ENCODE data around the gene GCNT4. TPM values are rescaled to one million over a fixed set of nuclear protein-coding genes. Genes with fewer than 3 reads are reported as not detected.

Gene GCNT4
- total RNA-seq, 1 donor from 2014 or later, result 5.2 TPM

DNA sequence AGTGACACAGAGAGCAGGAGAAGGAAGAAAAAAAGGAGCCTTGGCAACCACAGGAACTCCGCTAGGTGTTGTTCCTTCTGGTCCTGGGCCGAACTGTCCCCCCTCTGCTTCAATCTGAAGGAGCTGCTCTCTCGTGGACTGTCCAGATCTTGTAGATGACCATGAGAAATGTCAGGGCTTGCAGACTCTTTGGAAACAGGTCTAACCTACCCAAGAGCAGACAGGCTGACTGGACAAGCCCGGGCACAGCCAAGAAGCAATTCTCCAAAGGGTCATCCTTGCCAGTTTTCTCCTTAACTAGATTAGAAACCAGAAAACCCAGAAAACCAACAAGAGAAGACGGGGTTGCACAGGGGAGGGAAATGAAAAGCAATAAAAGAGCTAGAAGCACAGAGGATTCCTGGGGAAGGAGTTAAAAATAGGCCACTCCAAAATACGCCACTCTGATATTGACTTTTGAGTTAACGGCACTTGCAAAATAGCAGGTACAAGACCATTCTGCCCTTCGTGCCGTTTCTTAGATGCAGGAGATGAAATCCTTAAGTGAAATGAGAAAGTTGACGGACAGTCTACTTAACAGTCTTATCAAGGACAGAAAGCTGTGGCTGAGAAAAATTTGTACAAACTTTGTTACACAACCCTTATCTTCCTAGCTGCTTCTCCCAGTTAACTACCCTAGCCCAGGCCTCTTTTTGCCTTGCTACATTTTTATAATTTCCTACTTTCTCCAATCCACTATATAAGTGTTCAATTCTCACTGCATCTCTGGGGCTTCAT lies 5.8 kb downstream of the GCNT4 start:
- H3K4me3 Mint-ChIP-seq (ENCODE audit: unreplicated experiment), result no peak overlapping the region
- TF ChIP-seq CTCF (IDR thresholded peaks at IDR 0.05; ENCODE audit: partially characterized antibody, unreplicated experiment), result no peak
- peaks cover 14% of the 10 kb centered on the region for H3K4me1 Mint-ChIP-seq (ENCODE audit: low read depth, unreplicated experiment)
- DNase-seq, result no peak
- H3K27me3 Mint-ChIP-seq (ENCODE audit: unreplicated experiment), result peaks cover 7% of the 10 kb centered on the region
- peaks cover 7% of the 10 kb centered on the region for H3K9me3 Mint-ChIP-seq (ENCODE audit: unreplicated experiment)
- no peaks in the 10 kb centered on the region for H3K36me3 Mint-ChIP-seq (ENCODE audit: unreplicated experiment)
- no peak overlapping the region for H3K27ac Mint-ChIP-seq (ENCODE audit: unreplicated experiment)

GRCh38 chr5:75045071-75045470 lies 7.3 kb downstream of the GCNT4 start:
- Mint-ChIP-seq H3K9me3 (ENCODE audit: unreplicated experiment) (peaks cover 2% of the 10 kb centered on the region), H3K27ac (ENCODE audit: unreplicated experiment) (no peak overlapping the region), H3K36me3 (ENCODE audit: unreplicated experiment) (no peaks in the 10 kb centered on the region), H3K4me1 (ENCODE audit: low read depth, unreplicated experiment) (peaks cover 3% of the 10 kb centered on the region), H3K27me3 (ENCODE audit: unreplicated experiment) (peaks cover 2% of the 10 kb centered on the region), H3K4me3 (ENCODE audit: unreplicated experiment) (no peak overlapping the region)
- no peak for TF ChIP-seq CTCF (IDR thresholded peaks at IDR 0.05; ENCODE audit: partially characterized antibody, unreplicated experiment)
- DNase-seq, result no peak

- no peak overlapping the region for H3K27ac Mint-ChIP-seq (ENCODE audit: unreplicated experiment)
- H3K36me3 Mint-ChIP-seq (ENCODE audit: unreplicated experiment), result no peaks in the 10 kb centered on the region
- H3K27me3 Mint-ChIP-seq (ENCODE audit: unreplicated experiment), result peaks cover 2% of the 10 kb centered on the region
- no peak overlapping the region for H3K4me3 Mint-ChIP-seq (ENCODE audit: unreplicated experiment)
- no peak for TF ChIP-seq CTCF (IDR thresholded peaks at IDR 0.05; ENCODE audit: partially characterized antibody, unreplicated experiment)
- peaks cover 3% of the 10 kb centered on the region for H3K4me1 Mint-ChIP-seq (ENCODE audit: low read depth, unreplicated experiment)
- peaks cover 2% of the 10 kb centered on the region for H3K9me3 Mint-ChIP-seq (ENCODE audit: unreplicated experiment)
- DNase-seq, result no peak
These were observed 8.0 kb downstream of the GCNT4 start for GRCh38 chr5:75044406-75044805.

GRCh38 chr5:75043633-75044264 lies 8.6 kb downstream of the GCNT4 start:
- Mint-ChIP-seq H3K4me3 (ENCODE audit: unreplicated experiment) (no peak overlapping the region), H3K4me1 (ENCODE audit: low read depth, unreplicated experiment) (peaks cover 3% of the 10 kb centered on the region), H3K27ac (ENCODE audit: unreplicated experiment) (no peak overlapping the region), H3K36me3 (ENCODE audit: unreplicated experiment) (no peaks in the 10 kb centered on the region), H3K9me3 (ENCODE audit: unreplicated experiment) (peaks cover 2% of the 10 kb centered on the region), H3K27me3 (ENCODE audit: unreplicated experiment) (peaks cover 2% of the 10 kb centered on the region)
- no peak for TF ChIP-seq CTCF (IDR thresholded peaks at IDR 0.05; ENCODE audit: partially characterized antibody, unreplicated experiment)
- no peak for DNase-seq

GRCh38 chr5:75042522-75042921 lies 9.8 kb downstream of the GCNT4 start:
- Mint-ChIP-seq H3K27me3 (ENCODE audit: unreplicated experiment) (peaks cover 2% of the 10 kb centered on the region), H3K9me3 (ENCODE audit: unreplicated experiment) (peaks cover 2% of the 10 kb centered on the region), H3K36me3 (ENCODE audit: unreplicated experiment) (no peaks in the 10 kb centered on the region), H3K4me1 (ENCODE audit: low read depth, unreplicated experiment) (peaks cover 3% of the 10 kb centered on the region), H3K4me3 (ENCODE audit: unreplicated experiment) (no peak overlapping the region), H3K27ac (ENCODE audit: unreplicated experiment) (no peak overlapping the region)
- DNase-seq, result no peak
- TF ChIP-seq CTCF (IDR thresholded peaks at IDR 0.05; ENCODE audit: partially characterized antibody, unreplicated experiment), result no peak

Data from glutamatergic neuron (in vitro differentiated cells).